Endothelial cell of umbilical vein (primary cell): Measurements from ENCODE around the gene NT5C3A. TPM values are rescaled to one million over a fixed set of nuclear protein-coding genes. Genes with fewer than 3 reads are reported as not detected.

Source experiments
- BruUV-seq: library from RNA; stranded (reverse); fragments of 400-500 nt; replicated peaks from 2 replicates; lab custom pipeline; 2021; lab: Mats Ljungman, UMichigan
- CTCF ChIA-PET: fragments of 300-600, 350-600 bp; sonication (Branson Sonifier 250); formaldehyde crosslinking; loops from one replicate; lab custom pipeline; 2021; ENCODE audit warnings: antibody characterized with exemption, inconsistent platforms; lab: Charles Lee
- POLR2A ChIA-PET: fragments of 300-600, 350-600 bp; sonication (Branson Sonifier 250); formaldehyde crosslinking; loops from one replicate; lab custom pipeline; 2021; ENCODE audit warnings: antibody characterized with exemption, inconsistent platforms; lab: Charles Lee
- DNase-seq: peaks from one replicate; pipeline ENCODE4 v3.0.0-alpha.2; 2011; ENCODE audit warnings: low read depth, low spot score
- FAIRE-seq: peaks from 2 replicates; lab custom pipeline; 2011; peaks lifted over from hg19 to GRCh38; lab: Jason Lieb, UNC
- H2AFZ ChIP-seq: 2 replicates; pipeline ENCODE4 v1.6.0; 2012; ENCODE audit warnings: low read depth, low read length, control low read depth, inconsistent platforms
- H3K27ac ChIP-seq: 2 replicates; pipeline ENCODE4 v1.5.1; 2011; ENCODE audit warnings: low read depth, mild to moderate bottlenecking, control low read depth, low read length, moderate library complexity; ENCODE audit not compliant: insufficient read depth
- H3K27me3 ChIP-seq, 2 experiments: 2 replicates each; pipeline versions ENCODE4 v1.6.0 to v1.6.1; 2011; ENCODE audit warnings: low read length in 2 of 2, mixed read lengths in 1 of 2; ENCODE audit not compliant: control insufficient read depth in 2 of 2, insufficient read depth in 2 of 2
- H3K36me3 ChIP-seq, 2 experiments: 2 replicates in 1 of 2; 3 replicates in 1 of 2; pipeline ENCODE4 v1.5.1; 2011; ENCODE audit warnings: low read length in 2 of 2, mild to moderate bottlenecking in 1 of 2, moderate library complexity in 1 of 2; ENCODE audit not compliant: control insufficient read depth in 2 of 2, insufficient read depth in 2 of 2; ENCODE audit errors: extremely low read depth in 1 of 2
- H3K4me1 ChIP-seq: 3 replicates; pipeline ENCODE4 v1.5.1; 2011; ENCODE audit warnings: mild to moderate bottlenecking, low read length; ENCODE audit not compliant: control insufficient read depth, insufficient read depth; ENCODE audit errors: extremely low read depth
- H3K4me2 ChIP-seq: 2 replicates; pipeline ENCODE4 v1.6.1; 2011; ENCODE audit warnings: low read length, control low read depth, mixed read lengths; ENCODE audit not compliant: insufficient read depth
- H3K4me3 ChIP-seq, 3 experiments: fragments of 200-600 bp in 1 of 3; sonication (generic), shearing (Covaris generic) in 1 of 3; replicated peaks in 1 of 3; 2 replicates each; pipeline ENCODE4 v1.5.1; 2011 to 2016; ENCODE audit warnings: control low read depth in 3 of 3, low read length in 3 of 3, mild to moderate bottlenecking in 2 of 3, inconsistent platforms in 1 of 3, low read depth in 1 of 3, moderate library complexity in 1 of 3; ENCODE audit not compliant: insufficient read depth in 1 of 3
- H3K79me2 ChIP-seq: 2 replicates; pipeline ENCODE4 v1.6.0; 2012; ENCODE audit warnings: low read length, inconsistent platforms; ENCODE audit not compliant: control insufficient read depth, insufficient read depth
- H3K9ac ChIP-seq: replicated peaks from 2 replicates; pipeline ENCODE3; 2011; ENCODE audit warnings: low read length, control low read depth; ENCODE audit not compliant: insufficient read depth; ENCODE audit errors: extremely low read depth
- H3K9me1 ChIP-seq: replicated peaks from 3 replicates; pipeline ENCODE4 v1.6.0; 2011; ENCODE audit warnings: mild to moderate bottlenecking, low read length; ENCODE audit not compliant: control insufficient read depth, insufficient read depth; ENCODE audit errors: extremely low read depth
- H3K9me3 ChIP-seq: replicated peaks from 2 replicates; pipeline ENCODE4 v1.5.1; 2012; ENCODE audit warnings: low read length, inconsistent platforms; ENCODE audit not compliant: control insufficient read depth, insufficient read depth
- H4K20me1 ChIP-seq: replicated peaks from 2 replicates; pipeline ENCODE3; 2011; ENCODE audit warnings: mild to moderate bottlenecking, low read length; ENCODE audit not compliant: control insufficient read depth, insufficient read depth; ENCODE audit errors: extremely low read depth
- FOS ChIP-seq: IDR thresholded peaks from 2 replicates; pipeline ENCODE4 v1.6.1; 2011; ENCODE audit warnings: mild to moderate bottlenecking, low read length, moderate library complexity, borderline replicate concordance; ENCODE audit not compliant: insufficient read depth
- GATA2 ChIP-seq: IDR thresholded peaks from 2 replicates; pipeline ENCODE4 v1.7.0; 2011; ENCODE audit warnings: low read depth, mild to moderate bottlenecking, moderate library complexity, mixed read lengths, low read length; ENCODE audit not compliant: insufficient read length, insufficient read depth
- JUN ChIP-seq: IDR thresholded peaks from 2 replicates; pipeline ENCODE4 v1.6.1; 2011; ENCODE audit warnings: borderline replicate concordance, low read depth; ENCODE audit not compliant: insufficient read length, insufficient read depth
- POLR2A ChIP-seq: IDR thresholded peaks from 2 replicates; pipeline ENCODE4 v1.6.1; 2012; ENCODE audit warnings: low read depth, mild to moderate bottlenecking, control low read depth, low read length
- POLR2AphosphoS5 ChIP-seq: IDR thresholded peaks from 2 replicates; pipeline ENCODE4 v1.6.1; 2012; ENCODE audit warnings: low read depth, mild to moderate bottlenecking, control low read depth, low read length, moderate library complexity; ENCODE audit not compliant: insufficient read depth
- dilution Hi-C: fragments of 300-500 bp; cut with MboI; formaldehyde crosslinking; loops from one replicate; pipeline ENCODE4 v1.15.0; 2019; ENCODE audit warnings: low sequenced_read_pairs; ENCODE audit not compliant: extremely low pct_ligation_motif_present
- intact Hi-C: fragments of 100-400 bp; cut with micrococcal nuclease; formaldehyde crosslinking; loops from one replicate; pipeline ENCODE4 v1.10.0; 2022
- polyA plus RNA-seq, 4 experiments: library from polyadenylated mRNA; depleted of rRNA in 3 of 4; stranded (reverse) in 3 of 4; unstranded in 1 of 4; fragments of >200 nt; gene quantifications; 2 replicates each; pipeline versions ENCODE4 v1.2.1 to v1.2.3, GENCODE V29; 2011 to 2012; ENCODE audit warnings: missing spikeins in 1 of 4
- total RNA-seq: library from RNA; stranded (reverse); gene quantifications from 2 replicates; pipeline ENCODE4 v1.2.3, GENCODE V29; 2021
- TF ChIP-seq, protein P1 (sequence below): IDR thresholded peaks from 2 replicates; pipeline ENCODE4 v1.6.1; 2011; ENCODE audit not compliant: insufficient read depth, insufficient read length

NT5C3A gene
- total and polyA plus RNA-seq, 2 donors (not counting 3 experiments of a cell fraction or from before 2014, with no cell fraction given): 7.1 to 22.6 TPM

DNA sequence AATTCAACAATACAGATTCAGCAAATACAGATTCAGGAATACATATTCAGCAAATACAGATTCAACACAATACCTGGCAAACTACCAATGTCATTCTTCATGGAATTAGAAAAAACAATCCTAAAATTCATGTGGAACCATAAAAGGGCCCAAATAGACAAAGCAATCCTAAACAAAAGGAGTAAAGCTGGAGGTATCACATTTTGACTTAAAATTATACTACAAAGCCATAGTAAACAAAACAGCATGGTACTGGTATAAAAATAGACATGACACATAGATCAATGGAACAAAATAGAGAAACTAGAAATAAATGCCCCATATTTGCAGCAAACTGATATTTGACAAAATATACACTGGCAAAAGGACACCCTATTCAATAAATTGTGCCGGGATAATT is 3.4 kb upstream of the NT5C3A start:
- Histone ChIP-seq H2AFZ (no peak overlapping the region), H3K4me3 (no peak overlapping the region), H3K79me2 (peaks cover 14% of the 10 kb centered on the region), H3K4me1 (peaks cover 12% of the 10 kb centered on the region), H3K36me3 (no peaks in the 10 kb centered on the region), H3K4me2 (no peak overlapping the region), H3K9ac (no peak overlapping the region), H3K27me3 (no peaks in the 10 kb centered on the region), H3K27ac (no peak overlapping the region), H3K9me1 (no peaks in the 10 kb centered on the region), H4K20me1 (no peaks in the 10 kb centered on the region), H3K9me3 (no peaks in the 10 kb centered on the region)
- intact Hi-C loops (no loop called here), dilution Hi-C loops (no loop called here)
- FAIRE-seq: no peak
- no TSS peak for BruUV-seq
- ChIA-PET POLR2A (no interaction called here), CTCF (no interaction called here)
- TF ChIP-seq, protein P1, sequence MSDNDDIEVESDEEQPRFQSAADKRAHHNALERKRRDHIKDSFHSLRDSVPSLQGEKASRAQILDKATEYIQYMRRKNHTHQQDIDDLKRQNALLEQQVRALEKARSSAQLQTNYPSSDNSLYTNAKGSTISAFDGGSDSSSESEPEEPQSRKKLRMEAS: no peak
- no peak for TF ChIP-seq POLR2AphosphoS5
- no peak for TF ChIP-seq FOS
- no peak for TF ChIP-seq GATA2
- DNase-seq: no peak

DNA sequence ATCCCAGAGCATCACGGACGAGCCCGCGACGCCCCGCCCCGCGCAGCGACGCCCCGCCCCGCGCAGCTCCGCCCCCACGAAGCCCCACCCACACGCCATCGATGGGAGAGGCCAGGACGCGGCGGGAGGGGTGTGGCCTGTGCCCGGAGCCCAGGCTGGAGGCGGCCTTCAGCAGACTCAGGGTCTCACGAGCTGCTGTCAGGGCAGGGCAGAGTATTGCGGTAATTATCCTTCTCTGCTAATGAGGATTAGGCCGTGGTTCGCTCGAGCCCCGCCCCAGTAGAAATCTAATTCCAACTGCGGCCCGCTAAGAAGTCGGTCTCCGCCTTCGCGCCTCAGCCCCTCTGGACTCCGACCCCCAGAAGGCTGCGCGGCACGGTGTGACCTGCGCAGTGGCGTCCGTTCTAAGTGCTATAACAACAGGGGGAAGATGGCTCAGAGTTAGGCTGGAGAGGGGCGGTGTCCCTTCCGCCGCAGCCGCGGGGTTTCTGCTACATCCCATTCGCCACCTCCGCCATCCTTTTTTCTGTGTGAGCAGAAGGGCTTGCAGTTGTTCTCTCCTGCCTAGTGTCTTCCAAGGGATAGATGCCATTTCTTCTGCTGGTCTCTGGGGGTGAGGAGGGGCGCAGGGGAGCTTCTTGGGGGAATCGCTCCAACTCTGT is 337 bp upstream of the NT5C3A start:
- H3K27me3 ChIP-seq: no peaks in the 10 kb centered on the region
- H3K9me1 ChIP-seq: no peaks in the 10 kb centered on the region
- H3K4me3 ChIP-seq: peak overlapping the region; percentile 56 to 87 (median 81)
- ChIA-PET CTCF (interaction anchor here (0.9 to 2.2 kb wide), 7 partner anchors 10 to 263 kb away, joined by 3 to 24 read pairs (median 4); partner anchors contain the start of gene RP9), POLR2A (interaction anchor here (0.6 to 1.0 kb wide), 6 partner anchors 10 to 301 kb away, joined by 3 to 6 read pairs (median 4); partner anchors contain the start of gene FKBP9)
- H3K4me1 ChIP-seq: peaks cover 15% of the 10 kb centered on the region
- peak overlapping the region; percentile 96 for H2AFZ ChIP-seq
- H3K9ac ChIP-seq: peak overlapping the region; percentile 89
- BruUV-seq: no TSS peak
- H3K27ac ChIP-seq: peak overlapping the region; percentile 81
- intact Hi-C loops: loop anchor here (1.0 to 5.0 kb wide), 5 partner anchors 9 to 571 kb away; partner anchors contain the start of genes LSM5 and RP9
- dilution Hi-C loops: no loop called here
- peaks cover 2% of the 10 kb centered on the region for H4K20me1 ChIP-seq
- DNase-seq: peak; percentile 96
- peaks cover 44% of the 10 kb centered on the region for H3K79me2 ChIP-seq
- TF ChIP-seq, protein P1: peak; percentile 12
- TF ChIP-seq POLR2AphosphoS5 (peak; percentile 63), POLR2A (peak; percentile 52), JUN (no peak)
- peak; percentile 78 for FAIRE-seq
- H3K9me3 ChIP-seq: no peaks in the 10 kb centered on the region
- no peaks in the 10 kb centered on the region for H3K36me3 ChIP-seq
- H3K4me2 ChIP-seq: peak overlapping the region; percentile 93
